G401 (cell line): ENCODE measurements around the gene PIK3C2A. TPM values are rescaled to one million over a fixed set of nuclear protein-coding genes. Genes with fewer than 3 reads are reported as not detected.

ENCODE experiments used
- DNase-seq: peaks from one replicate; pipeline ENCODE4 v3.0.0-alpha.2; 2015; ENCODE audit warnings: low spot score
- in situ Hi-C: cut with HindIII; loops from 2 replicates; pipeline ENCODE4 v1.10.0; 2016; ENCODE audit warnings: low sequenced_read_pairs, mixed read lengths
- total RNA-seq: library from RNA; depleted of rRNA; stranded (reverse); fragments of >200 nt; shearing (Covaris generic); gene quantifications from 2 replicates; pipeline ENCODE4 v1.2.3, GENCODE V29; 2014; rRNA removed

Gene PIK3C2A
- total RNA-seq, 1 experiment from 2014 or later: 79.1 TPM

- in situ Hi-C loops: no loop called here
Measured at GRCh38 chr11:17165247-17165890, 42.4 kb downstream of the PIK3C2A start.

GRCh38 chr11:17164361-17165246, 43.2 kb downstream of the PIK3C2A start:
- DNase-seq: no peak
- in situ Hi-C loops: no loop called here

More at GRCh38 chr11:17165247-17165890, 42.4 kb downstream of the PIK3C2A start:
- no peak for DNase-seq

GRCh38 chr11:17163736-17164135, 44.0 kb downstream of the PIK3C2A start:
- DNase-seq: no peak
- in situ Hi-C loops: no loop called here

- in situ Hi-C loops: no loop called here
- DNase-seq: no peak
Measured at GRCh38 chr11:17163291-17163690, 44.5 kb downstream of the PIK3C2A start.

GRCh38 chr11:17162376-17162775, 45.4 kb downstream of the PIK3C2A start:
- no peak for DNase-seq
- in situ Hi-C loops: no loop called here

- in situ Hi-C loops: no loop called here
- DNase-seq: no peak
Measured at GRCh38 chr11:17161515-17161914, 46.3 kb downstream of the PIK3C2A start.

- in situ Hi-C loops: no loop called here
- DNase-seq: no peak
Measured at GRCh38 chr11:17159441-17159840, 48.3 kb downstream of the PIK3C2A start.

Other genes with a start within 250 kb of the PIK3C2A start
- gene PLEKHA7, start 193.6 kb downstream of the PIK3C2A start, total RNA-seq: 0.03 and 0.37 TPM in 2 replicates
- gene RPS13, start 130.3 kb downstream of the PIK3C2A start, total RNA-seq: 1,340 and 1,892 TPM in 2 replicates
- 5.6 and 19.7 TPM in 2 replicates for gene NUCB2, start 68.8 kb upstream of the PIK3C2A start, total RNA-seq
- 1.5 and 1.8 TPM in 2 replicates for gene NCR3LG1, start 143.8 kb upstream of the PIK3C2A start, total RNA-seq
- 2.6 and 4.3 TPM in 2 replicates for gene KCNJ11, start 180.7 kb upstream of the PIK3C2A start, total RNA-seq